GM18499 (cell line): Measurements from ENCODE around the gene EYS.
"Not testable (repeated sequence)": the region's sequence is repeated elsewhere in the genome, so short reads cannot be mapped to it uniquely, and the experiment has no call there.

Experiments
- ATAC-seq: cut with Tn5 transposase; IDR thresholded peaks from one replicate; pipeline ENCODE4 v1.9.1; 2021; ENCODE audit warnings: moderate number of reproducible peaks; ENCODE audit not compliant: insufficient read depth, unreplicated experiment

EYS gene

DNA sequence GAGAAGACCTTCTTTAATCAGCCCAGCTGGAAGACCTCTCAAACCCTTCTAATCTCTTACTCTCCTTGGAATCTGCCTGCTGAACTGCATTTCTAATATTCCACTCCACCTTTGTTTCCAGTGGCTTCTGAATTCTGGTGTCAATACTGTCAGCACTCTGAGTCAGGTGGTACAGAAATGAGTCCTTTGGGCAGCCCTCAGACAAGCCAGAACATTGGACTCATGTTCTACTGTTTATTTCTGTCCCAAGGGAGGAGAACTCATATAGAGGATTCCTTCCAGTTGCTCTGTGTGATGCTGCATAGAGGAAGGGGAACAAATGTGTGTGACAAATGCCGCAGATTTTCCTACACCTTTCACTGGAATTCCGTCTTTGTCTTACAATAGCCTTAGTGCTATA is 1956.6 kb downstream of the EYS start:
- no peak for ATAC-seq

GRCh38 chr6:63745784-63746183 is 1961.2 kb downstream of the EYS start:
- no peak for ATAC-seq

GRCh38 chr6:63744810-63745209 is 1962.2 kb downstream of the EYS start:
- no peak for ATAC-seq

DNA sequence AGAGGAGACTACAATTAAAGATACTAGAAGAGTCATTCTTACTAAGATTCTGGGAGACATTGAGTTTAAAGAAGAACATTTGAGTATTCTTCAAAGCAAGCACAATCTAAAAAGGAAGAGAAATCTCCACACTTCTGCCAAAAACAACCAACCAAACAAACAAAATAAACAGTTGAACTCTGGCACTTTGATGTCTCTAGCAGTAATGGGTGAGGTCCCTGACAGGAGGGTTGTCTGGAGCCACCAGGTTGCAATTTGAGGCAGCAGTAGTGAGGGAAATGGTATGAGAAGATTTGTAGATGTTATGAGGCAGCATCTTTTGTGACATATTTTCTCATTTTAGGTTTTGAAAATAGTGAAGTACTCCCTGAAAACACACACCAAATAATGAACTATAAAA is 1963.3 kb downstream of the EYS start:
- ATAC-seq, result no peak

DNA sequence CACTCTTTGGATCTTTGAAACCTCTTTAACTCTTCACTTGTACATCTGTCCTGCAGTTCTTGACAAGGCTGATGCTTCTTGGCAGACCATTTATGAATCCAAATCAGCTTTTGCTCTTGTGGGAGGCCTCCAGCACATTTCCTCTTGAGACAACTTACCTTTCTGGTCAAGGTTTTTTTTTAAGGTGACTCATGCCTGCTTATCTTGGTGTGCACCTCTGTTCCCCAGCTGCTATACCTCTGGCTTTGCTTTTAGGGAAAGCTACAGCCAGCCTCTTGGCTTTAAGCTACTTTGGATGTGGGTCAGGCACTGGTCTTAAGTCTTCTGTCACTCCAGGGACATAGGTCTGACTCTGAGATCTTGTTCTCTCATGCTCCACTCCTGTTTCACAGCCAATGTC is 1965.0 kb downstream of the EYS start:
- no peak for ATAC-seq

GRCh38 chr6:63740709-63741108 is 1966.3 kb downstream of the EYS start:
- ATAC-seq, result no peak

GRCh38 chr6:63739094-63739687 is 1967.8 kb downstream of the EYS start:
- ATAC-seq, result no peak

DNA sequence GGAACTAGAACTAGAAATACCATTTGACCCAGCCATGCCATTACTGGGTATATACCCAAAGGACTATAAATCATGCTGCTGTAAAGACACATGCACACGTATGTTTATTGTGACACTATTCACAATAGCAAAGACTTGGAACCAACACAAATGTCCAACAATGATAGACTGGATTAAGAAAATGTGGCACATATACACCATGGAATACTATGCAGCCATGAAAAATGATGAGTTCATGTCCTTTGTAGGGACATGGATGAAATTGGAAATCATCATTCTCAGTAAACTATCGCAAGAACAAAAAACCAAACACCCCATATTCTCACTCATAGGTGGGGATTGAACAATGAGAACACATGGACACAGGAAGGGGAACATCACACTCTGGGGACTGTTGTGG is 1968.8 kb downstream of the EYS start:
- not testable (repeated sequence) for ATAC-seq

DNA sequence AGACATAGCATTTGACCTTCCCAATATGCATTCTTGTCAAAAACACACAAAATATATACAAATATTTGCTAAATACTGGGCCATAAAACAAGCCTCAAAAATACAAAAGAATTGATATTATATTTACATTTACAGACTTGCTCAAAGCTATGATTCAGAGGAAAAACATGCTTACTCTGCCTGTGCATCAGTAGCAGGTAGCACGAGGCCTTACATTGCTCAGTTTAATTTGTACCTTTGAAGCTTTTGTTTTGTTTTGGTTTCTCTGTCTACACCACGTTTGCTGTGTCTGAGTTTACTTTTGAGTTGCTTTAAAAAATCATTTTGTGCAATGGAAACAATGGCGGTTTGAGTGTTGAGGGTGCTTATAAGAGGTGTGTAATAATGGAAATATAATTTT is 1972.1 kb downstream of the EYS start:
- ATAC-seq, result no peak

- ATAC-seq, result no peak
These were observed 1974.7 kb downstream of the EYS start for GRCh38 chr6:63732336-63732735.

GRCh38 chr6:63731930-63732329 is 1975.1 kb downstream of the EYS start:
- ATAC-seq, result no peak

- ATAC-seq, result no peak
These were observed 1976.7 kb downstream of the EYS start for GRCh38 chr6:63730311-63730710.

- no peak for ATAC-seq
These were observed 1982.3 kb downstream of the EYS start for GRCh38 chr6:63724721-63725120.

- ATAC-seq, result no peak
These were observed 1985.8 kb downstream of the EYS start for GRCh38 chr6:63721181-63721580.

DNA sequence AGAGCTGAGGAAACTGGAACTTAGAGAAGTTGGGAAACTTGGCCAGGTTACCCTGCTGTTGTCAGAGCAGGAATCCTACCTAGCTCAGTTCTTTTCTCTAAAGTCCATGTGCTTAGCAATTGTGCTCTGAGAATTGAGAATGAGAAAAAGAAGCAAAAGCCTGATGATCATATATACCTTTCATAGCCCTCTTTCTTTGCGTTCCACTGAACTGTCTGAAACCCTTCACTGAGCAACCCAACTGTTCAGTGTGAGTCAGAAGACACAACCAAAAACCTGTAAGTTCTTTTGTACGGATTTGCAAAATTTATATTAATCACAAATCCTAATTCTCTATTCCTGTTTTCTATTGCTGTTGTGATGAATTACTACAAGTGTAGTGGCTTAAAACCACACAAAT is 1990.9 kb downstream of the EYS start:
- ATAC-seq, result no peak

GRCh38 chr6:63714091-63714490 is 1992.9 kb downstream of the EYS start:
- ATAC-seq, result no peak

DNA sequence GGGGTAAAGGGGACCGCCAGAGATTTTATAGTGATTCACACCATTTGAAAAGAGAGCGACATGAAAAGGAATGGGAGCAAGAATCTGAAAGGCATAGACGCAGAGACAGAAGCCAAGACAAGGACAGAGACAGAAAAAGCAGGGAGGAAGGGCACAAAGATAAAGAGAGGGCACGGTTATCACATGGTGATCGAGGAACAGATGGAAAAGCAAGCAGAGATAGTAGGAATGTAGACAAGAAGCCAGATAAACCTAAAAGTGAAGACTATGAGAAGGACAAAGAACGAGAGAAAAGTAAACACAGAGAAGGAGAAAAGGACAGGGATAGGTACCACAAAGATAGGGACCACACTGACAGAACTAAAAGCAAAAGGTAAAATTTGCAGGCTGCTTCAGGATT is 1993.7 kb downstream of the EYS start:
- no peak for ATAC-seq

DNA sequence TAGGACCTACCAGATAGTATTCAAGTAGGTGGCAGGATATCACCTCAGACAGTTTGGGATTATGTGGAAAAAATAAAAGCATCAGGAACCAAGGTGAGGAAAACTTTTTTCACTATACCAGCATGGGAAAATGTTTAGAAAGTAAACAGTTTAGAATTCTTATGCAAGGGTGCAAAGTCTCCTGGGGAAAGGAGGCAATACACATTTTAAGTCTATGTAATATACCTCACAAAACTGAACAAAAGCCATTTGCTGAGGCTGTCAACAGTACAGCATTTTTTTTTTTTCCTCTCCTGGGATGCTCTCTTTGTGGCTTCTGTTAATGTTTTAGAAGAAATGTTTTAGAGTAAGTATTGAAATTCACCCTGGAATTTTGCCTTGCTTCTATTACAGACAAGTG is 1997.9 kb downstream of the EYS start:
- ATAC-seq, result no peak

DNA sequence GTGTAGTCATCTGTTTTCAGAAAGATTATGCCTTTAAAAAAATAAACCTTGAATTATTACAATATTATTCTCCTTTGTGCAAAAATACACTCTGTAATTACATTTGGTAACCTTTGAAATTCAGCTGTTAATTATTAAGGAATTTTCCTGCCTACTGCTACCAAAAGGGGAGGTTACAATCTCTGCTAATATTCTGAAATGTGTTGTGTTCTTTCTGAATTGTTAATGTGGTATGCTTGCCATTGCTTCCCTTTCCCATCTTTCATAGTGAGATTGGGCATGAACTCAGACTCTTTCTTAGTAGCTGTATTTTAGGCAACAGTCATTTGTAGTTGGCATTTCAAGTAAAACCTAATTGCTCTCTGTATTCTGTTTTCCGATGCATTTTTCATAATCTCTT is 1998.4 kb downstream of the EYS start:
- ATAC-seq, result no peak

GRCh38 chr6:63706630-63707029 is 2000.4 kb downstream of the EYS start:
- ATAC-seq, result no peak

GRCh38 chr6:63705707-63706106 is 2001.3 kb downstream of the EYS start:
- ATAC-seq, result no peak

DNA sequence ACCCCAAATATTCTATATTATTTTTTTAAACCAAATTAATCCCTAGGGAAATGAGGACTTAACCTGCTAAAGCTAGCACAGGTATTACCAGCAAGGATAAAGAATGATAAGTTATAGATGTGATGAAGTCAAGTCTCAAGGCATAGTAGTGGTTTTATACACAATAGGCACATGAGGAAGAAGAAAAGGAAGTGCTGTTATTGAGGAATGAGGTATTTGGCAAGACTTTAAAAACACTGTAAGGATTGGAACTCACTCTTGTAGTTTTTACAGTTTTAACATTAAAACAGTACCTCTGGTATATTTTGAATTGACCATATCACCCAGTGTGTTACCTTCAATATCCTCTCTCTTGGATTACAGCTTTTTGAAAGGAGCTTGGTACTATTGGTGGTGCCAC is 2016.8 kb downstream of the EYS start:
- no peak for ATAC-seq

DNA sequence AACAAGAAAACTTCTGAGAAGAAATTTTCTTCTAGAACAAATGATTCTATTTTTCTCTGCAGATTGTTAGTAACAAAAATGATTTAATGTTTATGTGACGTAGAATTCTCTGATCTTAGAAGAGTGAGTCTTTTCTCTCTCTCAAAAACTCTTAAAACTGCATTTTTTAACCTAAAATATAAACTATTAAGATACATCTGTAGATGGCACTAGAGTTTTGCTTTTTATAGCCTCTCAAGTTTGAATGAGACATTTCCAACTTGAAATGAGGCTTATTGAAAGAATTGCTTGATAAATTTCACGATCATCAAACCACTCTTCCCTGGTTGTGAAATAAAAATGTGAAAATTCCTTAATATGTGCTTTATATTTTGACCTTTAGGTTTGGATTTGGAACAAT is 2017.6 kb downstream of the EYS start:
- ATAC-seq, result no peak
